ENCODE results near the gene HLA-E.
"Not testable (repeated sequence)": the region's sequence is repeated elsewhere in the genome, so short reads cannot be mapped to it uniquely, and the experiment has no call there.

Gene HLA-E

DNA sequence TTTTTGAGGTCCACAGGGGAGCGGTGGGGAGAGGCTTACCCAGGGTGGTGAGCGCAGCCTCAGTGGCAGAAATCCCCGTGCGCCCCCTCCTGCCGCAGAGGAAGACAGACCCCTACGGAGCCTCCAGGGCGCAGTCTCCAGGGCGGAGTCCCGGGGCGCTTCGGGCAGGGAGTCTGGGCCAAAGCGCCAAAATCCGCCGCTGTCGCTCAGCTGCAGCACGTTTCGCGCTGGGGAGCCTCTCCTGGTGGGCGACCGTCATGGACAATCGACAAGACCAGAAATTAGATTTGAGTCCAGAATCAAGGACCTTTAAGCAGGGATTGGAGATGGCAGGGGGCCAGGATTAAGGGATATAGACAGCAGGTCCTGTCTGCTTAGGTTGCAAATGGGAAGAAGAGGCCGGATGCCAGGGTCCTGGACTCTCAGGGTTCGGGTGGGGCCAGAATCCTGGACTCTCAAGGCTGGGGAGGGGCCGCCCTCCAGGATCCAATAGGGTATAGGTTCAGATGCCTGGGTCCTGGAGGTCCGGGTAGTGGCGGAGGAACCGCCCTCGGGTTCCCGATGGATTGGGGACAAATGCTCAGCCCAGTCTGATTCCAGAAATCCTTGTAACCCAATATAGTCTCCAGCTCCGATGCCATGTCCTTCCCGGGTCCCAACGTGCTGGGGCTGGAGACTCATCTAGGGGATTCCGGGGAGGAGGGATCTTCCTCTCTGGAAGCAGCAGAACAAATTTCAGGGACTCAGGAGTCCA, 7.9 kb upstream of the HLA-E start:
- no peak for DNase-seq

DNA sequence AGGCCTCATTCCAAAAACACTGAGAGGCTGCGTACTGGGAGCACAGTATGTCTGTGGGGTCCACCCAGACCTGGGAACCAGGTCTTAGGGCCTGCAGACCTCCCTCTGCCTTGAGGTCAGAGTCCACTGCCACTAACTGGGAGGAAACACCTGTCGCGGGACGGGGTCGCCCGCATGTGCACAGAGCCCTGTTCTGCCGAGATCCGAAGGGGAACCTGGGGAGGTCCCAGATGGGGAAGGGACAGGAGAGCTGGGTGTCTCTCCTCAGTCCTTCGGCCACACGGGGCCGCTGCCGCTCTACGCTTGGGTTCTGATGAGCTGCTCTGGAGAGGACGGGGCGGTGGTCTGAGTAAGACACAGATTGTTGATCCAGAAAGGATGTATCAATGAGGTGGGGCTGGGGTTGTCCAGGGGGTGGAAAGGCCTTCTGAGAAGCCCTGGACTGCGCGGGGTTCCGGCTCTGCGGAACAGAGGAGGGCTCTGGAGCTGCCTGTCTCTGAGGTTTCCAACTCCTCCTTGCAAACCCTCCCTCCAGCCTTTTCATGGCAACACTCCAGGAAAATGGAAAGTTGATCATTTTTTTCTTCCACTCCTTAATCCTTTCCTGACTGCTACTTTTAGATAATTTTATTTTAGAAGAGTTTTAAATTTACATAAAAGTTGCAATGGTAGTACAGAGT, 7.2 kb upstream of the HLA-E start:
- DNase-seq = peak; percentile 60

DNA sequence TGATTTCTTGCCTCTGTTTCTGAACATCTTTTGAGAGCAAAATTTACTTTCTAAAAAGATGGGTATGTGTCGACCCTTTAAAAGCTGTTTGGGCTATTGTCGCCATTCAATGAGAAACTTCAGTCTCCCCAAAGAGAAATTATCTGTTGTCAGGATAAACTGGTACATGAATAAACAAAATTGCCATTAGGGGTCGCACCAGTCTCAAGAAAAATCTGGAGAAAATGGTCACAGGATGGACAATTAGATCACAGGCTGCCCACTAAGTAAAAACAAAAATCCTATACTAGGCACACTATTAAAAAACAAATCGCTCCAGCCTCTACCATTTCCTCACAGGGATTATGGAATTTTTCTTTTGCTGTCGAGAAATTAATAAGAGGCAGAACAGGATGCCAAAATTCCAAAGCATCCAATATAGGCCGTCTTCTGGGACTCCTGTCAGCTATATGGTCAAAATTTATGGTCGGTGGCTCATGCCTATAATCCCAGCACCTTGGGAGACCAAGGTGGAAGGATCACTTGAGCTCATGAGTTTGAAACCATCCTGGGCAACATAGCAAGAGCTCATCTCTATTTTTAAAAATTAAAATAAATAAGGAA, 5.5 kb upstream of the HLA-E start:
- no peak for DNase-seq

DNA sequence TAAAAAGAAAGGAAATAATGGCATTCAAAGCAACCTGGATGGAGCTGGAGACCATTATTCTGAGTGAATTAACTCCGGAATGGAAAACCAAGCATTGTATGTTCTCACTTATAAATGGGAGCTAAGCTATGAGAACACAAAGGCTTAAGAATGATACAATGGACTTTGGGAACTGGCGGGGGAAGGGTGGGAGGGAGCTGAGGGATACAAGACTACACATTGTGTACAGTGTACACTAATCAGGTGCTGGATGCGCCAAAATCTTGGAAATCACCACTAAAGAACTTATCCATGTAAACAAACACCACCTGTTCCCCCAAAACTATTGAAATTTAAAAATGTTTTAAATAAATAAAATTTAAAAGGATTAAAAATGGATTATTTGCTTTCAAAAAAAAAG, 4.1 kb upstream of the HLA-E start:
- no peak for DNase-seq

- DNase-seq = no peak
Observed at GRCh38 chr6:30487926-30488325, 1.4 kb upstream of the HLA-E start.

DNA sequence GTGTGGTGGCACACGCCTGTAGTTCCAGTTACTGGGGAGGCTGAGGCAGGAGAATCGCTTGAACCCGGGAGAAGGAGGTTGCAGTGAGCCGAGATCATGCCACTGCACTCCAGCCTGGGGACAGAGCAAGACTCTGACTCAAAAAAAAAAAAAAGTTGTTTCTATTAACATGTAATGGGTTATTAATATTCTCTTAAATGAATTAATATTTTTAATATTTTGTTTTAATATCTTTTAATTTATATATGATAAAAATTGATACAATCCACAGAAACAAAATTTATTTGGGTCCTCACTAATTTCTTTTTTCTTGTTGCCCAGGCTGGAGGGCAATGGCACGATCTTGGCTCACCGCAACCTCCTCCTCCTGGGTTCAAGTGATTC, 620 bp upstream of the HLA-E start:
- not testable (repeated sequence) for DNase-seq

- peak; percentile 66 for DNase-seq
Observed at GRCh38 chr6:30490026-30490876, 942 bp downstream of the HLA-E start.

DNA sequence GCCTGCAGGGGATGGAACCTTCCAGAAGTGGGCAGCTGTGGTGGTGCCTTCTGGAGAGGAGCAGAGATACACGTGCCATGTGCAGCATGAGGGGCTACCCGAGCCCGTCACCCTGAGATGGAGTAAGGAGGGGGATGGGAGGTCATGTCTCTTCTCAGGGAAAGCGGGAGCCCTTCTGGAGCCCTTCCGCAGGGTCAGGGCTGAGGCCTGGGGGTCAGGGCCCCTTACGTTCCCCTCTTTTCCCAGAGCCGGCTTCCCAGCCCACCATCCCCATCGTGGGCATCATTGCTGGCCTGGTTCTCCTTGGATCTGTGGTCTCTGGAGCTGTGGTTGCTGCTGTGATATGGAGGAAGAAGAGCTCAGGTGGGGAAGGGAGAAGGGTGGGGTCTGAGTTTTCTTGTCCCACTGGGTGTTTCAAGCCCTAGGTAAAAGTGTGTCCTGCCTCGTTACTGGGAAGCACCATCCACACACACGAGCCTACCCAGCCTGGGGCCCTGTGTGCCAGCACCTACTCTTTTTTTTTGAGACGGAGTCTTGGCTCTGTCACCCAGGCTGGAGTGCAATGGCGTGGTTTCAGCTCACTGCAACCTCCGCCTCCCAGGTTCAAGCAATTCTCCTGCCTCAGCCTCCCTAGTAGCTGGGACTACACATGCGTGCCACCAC, 2.1 kb downstream of the HLA-E start:
- not testable (repeated sequence) for DNase-seq

- no peak for DNase-seq
Observed at GRCh38 chr6:30491991-30492952, 3.0 kb downstream of the HLA-E start.

GRCh38 chr6:30493643-30494250, 4.4 kb downstream of the HLA-E start:
- no peak for DNase-seq

DNA sequence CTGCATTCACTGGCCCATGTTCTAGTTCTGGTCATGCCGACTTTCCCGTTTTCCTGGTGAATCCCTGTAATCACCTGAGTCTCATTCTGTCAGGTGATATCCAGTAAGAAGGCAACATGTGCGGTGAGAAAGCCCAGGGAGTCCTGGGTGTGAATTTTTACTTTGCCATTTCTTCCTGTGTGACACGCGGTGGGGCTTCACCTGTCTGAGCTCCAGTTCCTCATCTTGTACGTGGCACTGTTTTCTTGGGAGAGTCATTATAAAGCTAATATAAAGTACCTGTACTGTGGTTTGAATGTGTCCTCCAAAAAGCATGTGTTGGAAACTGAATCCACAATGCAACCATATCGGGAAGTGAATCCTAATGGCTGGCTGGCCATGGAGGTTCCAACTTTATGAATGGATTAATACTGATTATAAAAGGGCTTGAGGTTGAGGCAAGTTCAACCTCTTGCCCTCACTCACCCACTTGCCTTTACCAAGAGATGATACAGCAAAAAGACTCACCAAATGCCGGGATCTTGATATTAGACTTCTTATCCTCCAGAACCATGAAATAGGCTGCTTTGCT, 5.1 kb downstream of the HLA-E start:
- no peak for DNase-seq

DNA sequence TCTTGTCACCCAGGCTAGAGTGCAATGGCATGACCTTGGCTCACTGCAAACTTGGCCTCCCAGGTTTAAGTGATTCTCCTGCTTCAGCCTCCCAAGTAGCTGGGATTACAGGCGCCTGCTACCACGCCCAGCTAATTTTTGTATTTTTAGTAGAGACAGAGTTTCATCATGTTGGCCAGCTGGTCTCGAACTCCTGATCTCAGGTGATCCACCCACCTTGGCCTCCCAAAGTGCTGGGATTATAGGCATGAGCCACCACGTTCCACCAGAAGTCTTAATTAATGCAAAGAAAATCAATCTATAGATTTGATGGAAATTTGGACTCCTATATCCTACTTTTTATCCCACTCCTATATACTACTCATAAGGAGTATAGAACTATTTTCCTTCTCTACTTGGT, 5.8 kb downstream of the HLA-E start:
- not testable (repeated sequence) for DNase-seq

DNA sequence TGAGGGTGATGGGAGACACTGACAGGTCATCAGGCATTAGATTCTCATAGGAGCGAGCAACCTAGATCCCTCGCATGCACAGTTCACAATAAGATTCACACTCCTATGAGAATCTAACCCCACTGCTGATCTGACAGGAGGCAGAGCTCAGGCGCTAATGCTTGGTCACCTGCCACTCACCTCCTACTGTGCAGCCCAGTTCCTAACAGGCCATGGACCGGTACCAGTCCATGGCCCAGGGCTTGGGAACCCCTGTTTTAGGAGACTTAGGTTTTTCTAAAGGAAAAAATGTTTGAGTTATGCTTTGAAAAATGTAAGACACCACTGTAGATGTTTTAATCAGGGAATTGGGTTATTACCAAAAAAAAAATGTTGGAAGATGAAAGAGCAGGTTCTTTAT, 6.7 kb downstream of the HLA-E start:
- no peak for DNase-seq

DNA sequence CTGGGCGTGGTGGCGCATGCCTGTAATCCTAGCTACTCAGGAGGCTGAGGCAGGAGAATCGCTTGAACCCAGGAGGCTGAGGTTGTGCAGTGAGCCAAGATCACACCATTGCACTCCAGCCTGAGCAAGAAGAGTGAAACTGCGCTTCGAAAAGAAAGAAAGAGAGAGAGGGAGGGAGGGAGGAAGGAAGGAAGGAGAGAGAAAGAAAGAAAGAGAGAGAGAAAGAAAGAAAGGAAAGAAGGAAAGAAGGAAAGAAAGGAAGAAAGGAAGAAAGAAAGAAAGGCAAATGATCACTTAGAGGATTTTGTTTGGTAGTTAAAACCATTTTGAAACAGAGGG, 7.9 kb downstream of the HLA-E start:
- not testable (repeated sequence) for DNase-seq

DNA sequence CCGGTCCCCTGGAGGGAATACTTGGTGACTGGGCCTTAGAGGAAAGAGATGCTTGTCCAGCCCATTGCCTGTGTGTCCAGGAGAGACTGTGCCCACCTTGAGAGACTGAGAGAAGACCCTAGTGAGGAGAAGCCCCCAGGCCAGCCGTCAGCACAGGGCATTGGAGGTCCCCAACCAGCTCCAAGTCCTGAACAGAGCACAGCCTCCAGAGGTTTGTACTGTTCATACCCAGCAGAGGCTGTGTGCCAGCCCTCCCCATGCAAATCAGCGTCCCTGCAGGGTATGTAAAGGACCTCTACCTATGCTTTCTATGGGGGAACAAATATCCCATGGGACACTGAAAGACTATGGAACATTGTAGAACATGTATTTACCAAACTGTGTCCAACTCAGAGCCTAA, 8.4 kb downstream of the HLA-E start:
- DNase-seq = no peak

DNA sequence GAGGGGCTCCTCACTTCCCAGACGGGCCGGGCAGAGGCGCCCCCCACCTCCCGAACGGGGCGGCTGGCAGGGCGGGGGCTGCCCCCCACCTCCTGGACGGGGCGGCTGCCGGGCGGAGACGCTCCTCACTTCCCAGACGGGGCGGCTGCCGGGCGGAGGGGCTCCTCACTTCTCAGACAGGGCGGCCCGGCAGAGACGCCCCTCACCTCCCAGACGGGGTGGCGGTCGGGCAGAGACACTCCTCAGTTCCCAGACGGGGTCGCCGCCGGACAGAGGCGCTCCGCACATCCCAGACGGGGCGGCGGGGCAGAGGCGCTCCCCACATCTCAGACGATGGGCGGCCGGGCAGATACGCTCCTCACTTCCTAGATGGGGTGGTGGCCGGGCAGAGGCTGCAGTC, 9.4 kb downstream of the HLA-E start:
- not testable (repeated sequence) for DNase-seq

GRCh38 chr6:30500421-30501355, 11.4 kb downstream of the HLA-E start:
- DNase-seq = no peak

- no peak for DNase-seq
Observed at GRCh38 chr6:30507849-30508827, 18.8 kb downstream of the HLA-E start.

Data from activated gamma-delta T cell (primary cell).